Measurements from ENCODE around the gene DCHS1.
A peak's percentile ranks its signal among the peaks of the same experiment; 100 is the strongest.

Gene DCHS1

DNA sequence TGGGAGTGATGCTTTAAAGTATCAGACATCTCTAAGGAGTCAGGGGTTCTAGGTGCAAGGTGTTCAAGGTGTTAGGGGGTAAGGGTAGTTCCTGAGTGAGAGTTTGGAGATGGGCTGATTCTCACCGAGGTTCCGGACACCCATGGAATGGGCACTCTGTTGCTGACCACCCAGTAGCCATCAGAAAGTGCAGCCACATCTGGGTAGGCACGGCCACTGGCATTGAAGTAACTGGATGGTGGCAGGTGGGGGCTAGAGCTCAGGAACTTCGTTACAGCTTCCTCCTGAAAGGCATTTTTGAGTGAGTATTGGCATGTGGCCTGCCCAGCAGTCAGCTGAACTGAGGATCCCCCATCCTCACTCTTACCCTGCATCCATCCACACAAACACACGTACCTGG lies 40.6 kb downstream of the DCHS1 start:
- TF ChIP-seq, protein P1, sequence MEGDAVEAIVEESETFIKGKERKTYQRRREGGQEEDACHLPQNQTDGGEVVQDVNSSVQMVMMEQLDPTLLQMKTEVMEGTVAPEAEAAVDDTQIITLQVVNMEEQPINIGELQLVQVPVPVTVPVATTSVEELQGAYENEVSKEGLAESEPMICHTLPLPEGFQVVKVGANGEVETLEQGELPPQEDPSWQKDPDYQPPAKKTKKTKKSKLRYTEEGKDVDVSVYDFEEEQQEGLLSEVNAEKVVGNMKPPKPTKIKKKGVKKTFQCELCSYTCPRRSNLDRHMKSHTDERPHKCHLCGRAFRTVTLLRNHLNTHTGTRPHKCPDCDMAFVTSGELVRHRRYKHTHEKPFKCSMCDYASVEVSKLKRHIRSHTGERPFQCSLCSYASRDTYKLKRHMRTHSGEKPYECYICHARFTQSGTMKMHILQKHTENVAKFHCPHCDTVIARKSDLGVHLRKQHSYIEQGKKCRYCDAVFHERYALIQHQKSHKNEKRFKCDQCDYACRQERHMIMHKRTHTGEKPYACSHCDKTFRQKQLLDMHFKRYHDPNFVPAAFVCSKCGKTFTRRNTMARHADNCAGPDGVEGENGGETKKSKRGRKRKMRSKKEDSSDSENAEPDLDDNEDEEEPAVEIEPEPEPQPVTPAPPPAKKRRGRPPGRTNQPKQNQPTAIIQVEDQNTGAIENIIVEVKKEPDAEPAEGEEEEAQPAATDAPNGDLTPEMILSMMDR (IDR thresholded peaks at IDR 0.05; ENCODE audit: borderline replicate concordance, control extremely low read depth, extremely low read depth, insufficient read depth, missing control alignments), result no peak
- in situ Hi-C loops (cut with MboI; ENCODE audit: low sequenced_read_pairs, unreplicated experiment), result no loop called here

DNA sequence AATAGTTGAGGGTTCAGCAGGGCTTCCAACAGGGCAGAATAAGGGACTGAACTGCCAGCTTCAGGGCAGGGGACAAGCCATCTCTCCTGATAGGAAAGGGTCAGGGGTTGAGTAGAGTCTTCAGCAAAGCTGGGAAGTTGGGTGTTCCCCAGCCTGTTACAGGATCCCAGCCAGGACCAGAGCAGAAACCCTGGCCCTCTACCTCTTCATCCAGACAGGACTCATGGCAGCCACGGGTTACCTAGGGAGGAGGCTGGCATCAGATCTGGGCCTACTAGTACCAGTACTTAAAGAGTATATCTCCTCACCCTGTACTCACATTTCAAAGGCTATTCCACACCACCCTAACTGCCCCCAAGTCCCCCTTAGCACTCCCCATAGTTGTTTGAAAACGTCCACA lies 41.2 kb downstream of the DCHS1 start:
- in situ Hi-C loops (cut with MboI; ENCODE audit: low sequenced_read_pairs, unreplicated experiment), result no loop called here

More for the DNA sequence above, 40.6 kb downstream of the DCHS1 start:
- no peak for DNase-seq (ENCODE audit: low spot score)

DNA sequence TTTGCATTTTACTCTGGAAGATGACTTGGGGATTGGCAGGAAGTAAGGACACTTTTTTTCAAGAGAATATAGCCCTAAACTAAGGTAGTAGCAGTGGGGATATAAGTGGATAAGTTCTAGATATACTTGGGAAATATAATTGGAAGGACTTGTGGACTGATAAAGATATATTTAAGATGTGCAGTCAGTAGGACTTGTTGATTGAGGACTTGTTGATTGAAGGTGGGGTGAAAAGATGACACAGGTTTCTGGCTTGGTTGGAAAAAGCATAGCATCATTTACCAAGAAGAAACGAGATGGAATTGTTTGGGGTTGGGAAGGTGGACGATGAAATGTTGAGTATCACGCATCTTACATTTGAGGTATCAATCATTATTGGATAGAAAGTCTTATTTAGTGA lies 42.1 kb downstream of the DCHS1 start:
- in situ Hi-C loops (cut with MboI; ENCODE audit: low sequenced_read_pairs, unreplicated experiment), result no loop called here
- DNase-seq (ENCODE audit: low spot score), result no peak
- TF ChIP-seq, protein P1 (IDR thresholded peaks at IDR 0.05; ENCODE audit: borderline replicate concordance, control extremely low read depth, extremely low read depth, insufficient read depth, missing control alignments), result no peak

More for the DNA sequence above, 41.2 kb downstream of the DCHS1 start:
- no peak for DNase-seq (ENCODE audit: low spot score)
- TF ChIP-seq, protein P1 (IDR thresholded peaks at IDR 0.05; ENCODE audit: borderline replicate concordance, control extremely low read depth, extremely low read depth, insufficient read depth, missing control alignments), result no peak

DNA sequence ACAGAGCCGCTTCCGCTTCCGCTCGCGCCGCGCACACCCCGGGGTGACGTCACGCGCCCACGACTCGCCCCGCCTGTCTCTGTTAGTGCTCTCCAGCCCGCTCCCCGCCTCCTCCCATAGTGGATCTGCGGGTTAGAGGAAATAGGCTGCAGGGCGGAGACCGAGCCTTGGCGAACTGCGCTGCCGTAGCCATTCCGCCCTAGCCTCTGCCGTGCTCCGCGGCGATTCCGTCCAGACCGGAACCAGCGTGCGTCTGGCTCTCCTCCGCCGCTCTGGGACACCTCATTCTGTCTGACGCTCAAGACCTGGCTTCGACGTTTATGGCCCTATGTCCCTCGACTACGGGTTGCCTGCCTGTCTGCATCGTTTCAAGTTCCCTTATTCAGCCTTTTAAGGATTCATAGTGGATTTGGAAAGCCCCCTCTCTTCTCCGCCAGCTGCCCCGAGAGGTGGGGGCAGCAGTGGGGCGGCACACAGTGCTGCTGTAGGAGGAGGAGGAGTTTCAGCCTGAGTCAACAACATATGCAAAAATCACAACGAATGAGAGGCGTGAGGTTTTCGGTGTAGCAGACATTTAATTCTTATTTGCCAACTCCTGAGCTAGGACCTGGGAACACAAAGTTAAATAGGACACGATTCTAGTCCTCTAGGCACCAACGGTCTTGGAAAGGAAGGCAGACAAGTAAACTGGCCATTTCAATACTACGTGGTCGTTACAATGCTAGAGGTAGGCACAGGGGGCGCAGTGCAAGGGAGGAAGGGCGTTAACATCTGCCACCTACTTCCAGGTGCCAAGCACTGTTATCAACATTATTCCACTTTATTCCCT lies 43.2 kb downstream of the DCHS1 start, which contains the start of gene TAF10:
Gene TAF10 (minus strand): TSS at position 4 of the 829 bp plus-strand sequence. CDS start 27 bp downstream, outside the sequence.
- in situ Hi-C loops (cut with MboI; ENCODE audit: low sequenced_read_pairs, unreplicated experiment), result no loop called here
- peak; percentile 92 for DNase-seq (ENCODE audit: low spot score)
- TF ChIP-seq, protein P1 (IDR thresholded peaks at IDR 0.05; ENCODE audit: borderline replicate concordance, control extremely low read depth, extremely low read depth, insufficient read depth, missing control alignments), result peak; percentile 47

DNA sequence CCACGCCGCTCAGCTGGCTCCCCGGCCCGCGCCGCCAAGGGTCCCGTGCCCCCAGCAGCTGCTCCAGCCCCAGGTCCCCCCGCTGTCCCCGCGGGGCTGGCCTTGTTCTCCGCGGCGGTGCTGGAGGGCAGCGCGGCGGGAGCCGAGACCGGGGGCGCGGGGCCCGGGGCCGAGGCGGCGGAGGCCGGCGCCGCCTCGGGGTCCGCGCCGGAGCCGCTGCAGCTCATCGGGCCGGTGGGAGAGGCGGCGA lies 43.7 kb downstream of the DCHS1 start:
- TF ChIP-seq, protein P1 (IDR thresholded peaks at IDR 0.05; ENCODE audit: borderline replicate concordance, control extremely low read depth, extremely low read depth, insufficient read depth, missing control alignments), result no peak
- no peak for DNase-seq (ENCODE audit: low spot score)
- in situ Hi-C loops (cut with MboI; ENCODE audit: low sequenced_read_pairs, unreplicated experiment), result no loop called here

DNA sequence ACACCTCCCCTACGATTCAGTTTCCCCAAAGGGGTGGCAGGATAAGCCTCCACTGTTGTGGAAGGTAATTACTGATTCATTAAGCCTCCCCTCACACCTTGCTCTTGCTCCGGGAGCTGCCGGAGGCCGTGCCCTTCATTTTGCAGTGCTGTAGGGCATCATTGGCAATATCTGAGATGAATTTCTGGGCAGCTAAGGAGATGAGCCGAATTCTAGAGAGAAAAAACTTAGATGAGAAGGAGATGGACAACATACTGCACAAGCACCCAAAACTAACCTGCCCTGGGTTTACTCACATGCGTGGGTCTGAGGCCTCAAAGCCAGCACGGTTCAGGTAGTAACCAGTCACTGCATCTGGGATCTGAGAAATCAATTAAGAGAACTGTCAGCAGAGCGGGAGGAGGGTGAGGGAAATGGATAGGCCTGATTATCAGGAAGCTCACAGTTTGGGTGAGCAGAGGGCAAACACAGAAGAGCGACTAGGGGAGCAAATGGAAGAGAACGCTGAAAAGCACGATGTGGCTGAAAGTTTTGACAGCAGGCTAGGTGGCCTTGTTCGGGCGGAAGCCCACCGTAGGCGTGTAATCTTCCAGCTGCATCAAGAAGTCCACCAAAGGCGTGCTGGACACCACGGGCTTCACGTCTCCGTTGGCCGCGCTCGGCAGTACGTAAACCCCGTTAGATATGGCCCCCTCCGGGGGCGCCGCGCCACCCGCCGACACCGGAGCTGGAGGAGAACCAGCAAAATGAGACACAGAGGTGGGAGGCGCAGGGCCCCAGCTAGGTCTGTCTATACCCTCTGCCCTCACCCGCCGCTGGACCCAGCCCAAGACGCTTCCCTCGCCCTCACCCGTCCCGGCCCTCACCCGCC lies 44.3 kb downstream of the DCHS1 start:
- peak; percentile 28 for DNase-seq (ENCODE audit: low spot score)
- TF ChIP-seq, protein P1 (IDR thresholded peaks at IDR 0.05; ENCODE audit: borderline replicate concordance, control extremely low read depth, extremely low read depth, insufficient read depth, missing control alignments), result no peak
- in situ Hi-C loops (cut with MboI; ENCODE audit: low sequenced_read_pairs, unreplicated experiment), result no loop called here
